DND-41 (cell line): ENCODE data around the gene ITGA6.

ENCODE experiments used
- ATAC-seq: fragments of 200-7000 bp; cut with Tn5 transposase; 3 replicates; pipeline ENCODE4 v1.9.1; 2021; ENCODE audit warnings: low read depth; ENCODE audit not compliant: insufficient read depth
- DNase-seq: peaks from one replicate; pipeline ENCODE4 v3.0.0-alpha.2; 2020
- H2AFZ ChIP-seq: 2 replicates; pipeline ENCODE4 v1.6.0; 2012; ENCODE audit warnings: low read depth, low read length
- H3K27ac ChIP-seq: 2 replicates; pipeline ENCODE4 v1.5.1; 2012; ENCODE audit warnings: low read length, inconsistent platforms
- H3K27me3 ChIP-seq: fragments of 200-600 bp; sonication (generic); 2 replicates; pipeline ENCODE4 v1.6.0; 2012; ENCODE audit warnings: low read length, mild to moderate bottlenecking, inconsistent platforms; ENCODE audit not compliant: insufficient read depth, poor library complexity
- H3K36me3 ChIP-seq: 2 replicates; pipeline ENCODE4 v1.5.1; 2012; ENCODE audit warnings: low read length, inconsistent platforms; ENCODE audit not compliant: insufficient read depth
- H3K4me1 ChIP-seq: 2 replicates; pipeline ENCODE4 v1.5.1; 2012; ENCODE audit warnings: mild to moderate bottlenecking, low read length; ENCODE audit not compliant: insufficient read depth
- H3K4me2 ChIP-seq: 2 replicates; pipeline ENCODE4 v1.6.0; 2012; ENCODE audit warnings: mild to moderate bottlenecking, moderate library complexity, low read length, inconsistent platforms; ENCODE audit not compliant: insufficient read depth
- H3K4me3 ChIP-seq, 2 experiments: fragments of 200-600 bp in 1 of 2; shearing (Covaris generic) in 1 of 2; 2 replicates each; pipeline ENCODE4 v1.5.1; 2012 to 2016; ENCODE audit warnings: inconsistent platforms in 2 of 2, low read length in 2 of 2, mild to moderate bottlenecking in 2 of 2, low read depth in 1 of 2, moderate library complexity in 1 of 2
- H3K79me2 ChIP-seq: 2 replicates; pipeline ENCODE4 v1.6.0; 2012; ENCODE audit warnings: low read length, inconsistent platforms; ENCODE audit not compliant: insufficient read depth
- H3K9ac ChIP-seq: 2 replicates; pipeline ENCODE4 v1.6.0; 2012; ENCODE audit warnings: low read depth, mild to moderate bottlenecking, inconsistent platforms, low read length, moderate library complexity
- H3K9me3 ChIP-seq: 2 replicates; pipeline ENCODE4 v1.5.1; 2012; ENCODE audit warnings: low read length, moderate library complexity, mild to moderate bottlenecking, inconsistent platforms; ENCODE audit not compliant: insufficient read depth, severe bottlenecking
- H4K20me1 ChIP-seq: 2 replicates; pipeline ENCODE4 v1.6.0; 2012; ENCODE audit warnings: low read length; ENCODE audit not compliant: insufficient read depth
- EZH2 ChIP-seq: IDR thresholded peaks from 3 replicates; pipeline ENCODE4 v1.6.1; 2012; ENCODE audit warnings: borderline replicate concordance, low read depth, mild to moderate bottlenecking, moderate library complexity, low read length, inconsistent platforms; ENCODE audit not compliant: severe bottlenecking
- TF ChIP-seq, protein P1 (sequence below): IDR thresholded peaks from 2 replicates; pipeline ENCODE4 v1.5.1; 2012; ENCODE audit warnings: borderline replicate concordance, low read length, moderate library complexity, mild to moderate bottlenecking; ENCODE audit not compliant: poor library complexity, severe bottlenecking; ENCODE audit errors: extremely low read depth

The ITGA6 gene

GRCh38 chr2:172387361-172387760 lies 40.0 kb upstream of the ITGA6 start:
- H3K4me2 ChIP-seq: no peak overlapping the region
- no peak overlapping the region for H3K27ac ChIP-seq
- no peak for DNase-seq
- TF ChIP-seq EZH2: no peak
- TF ChIP-seq, protein P1, sequence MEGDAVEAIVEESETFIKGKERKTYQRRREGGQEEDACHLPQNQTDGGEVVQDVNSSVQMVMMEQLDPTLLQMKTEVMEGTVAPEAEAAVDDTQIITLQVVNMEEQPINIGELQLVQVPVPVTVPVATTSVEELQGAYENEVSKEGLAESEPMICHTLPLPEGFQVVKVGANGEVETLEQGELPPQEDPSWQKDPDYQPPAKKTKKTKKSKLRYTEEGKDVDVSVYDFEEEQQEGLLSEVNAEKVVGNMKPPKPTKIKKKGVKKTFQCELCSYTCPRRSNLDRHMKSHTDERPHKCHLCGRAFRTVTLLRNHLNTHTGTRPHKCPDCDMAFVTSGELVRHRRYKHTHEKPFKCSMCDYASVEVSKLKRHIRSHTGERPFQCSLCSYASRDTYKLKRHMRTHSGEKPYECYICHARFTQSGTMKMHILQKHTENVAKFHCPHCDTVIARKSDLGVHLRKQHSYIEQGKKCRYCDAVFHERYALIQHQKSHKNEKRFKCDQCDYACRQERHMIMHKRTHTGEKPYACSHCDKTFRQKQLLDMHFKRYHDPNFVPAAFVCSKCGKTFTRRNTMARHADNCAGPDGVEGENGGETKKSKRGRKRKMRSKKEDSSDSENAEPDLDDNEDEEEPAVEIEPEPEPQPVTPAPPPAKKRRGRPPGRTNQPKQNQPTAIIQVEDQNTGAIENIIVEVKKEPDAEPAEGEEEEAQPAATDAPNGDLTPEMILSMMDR: no peak
- ATAC-seq: no peak
- no peak overlapping the region for H3K9ac ChIP-seq
- H3K36me3 ChIP-seq: no peaks in the 10 kb centered on the region
- no peaks in the 10 kb centered on the region for H3K4me1 ChIP-seq
- H3K9me3 ChIP-seq: no peaks in the 10 kb centered on the region
- no peak overlapping the region for H2AFZ ChIP-seq
- H3K79me2 ChIP-seq: no peaks in the 10 kb centered on the region
- H3K27me3 ChIP-seq: no peaks in the 10 kb centered on the region
- H4K20me1 ChIP-seq: no peaks in the 10 kb centered on the region
- no peak overlapping the region for H3K4me3 ChIP-seq

- no peak for TF ChIP-seq EZH2
- TF ChIP-seq, protein P1: no peak
- no peak for ATAC-seq
Observed at GRCh38 chr2:172389685-172390339, 37.6 kb upstream of the ITGA6 start.

GRCh38 chr2:172394002-172394401 lies 33.4 kb upstream of the ITGA6 start:
- no peak for TF ChIP-seq EZH2
- TF ChIP-seq, protein P1: no peak
- peaks cover 6% of the 10 kb centered on the region for H3K27me3 ChIP-seq
- no peaks in the 10 kb centered on the region for H3K9me3 ChIP-seq
- DNase-seq: no peak
- no peak overlapping the region for H3K9ac ChIP-seq
- no peaks in the 10 kb centered on the region for H3K36me3 ChIP-seq
- no peak overlapping the region for H3K4me2 ChIP-seq
- no peaks in the 10 kb centered on the region for H3K4me1 ChIP-seq
- ATAC-seq: no peak
- no peak overlapping the region for H3K27ac ChIP-seq
- no peak overlapping the region for H2AFZ ChIP-seq
- no peak overlapping the region for H3K4me3 ChIP-seq
- H4K20me1 ChIP-seq: no peaks in the 10 kb centered on the region
- H3K79me2 ChIP-seq: no peaks in the 10 kb centered on the region

More at GRCh38 chr2:172389685-172390339, 37.6 kb upstream of the ITGA6 start:
- DNase-seq: no peak
- Histone ChIP-seq H4K20me1 (no peaks in the 10 kb centered on the region), H3K4me3 (no peak overlapping the region), H3K27ac (no peak overlapping the region), H3K9me3 (no peaks in the 10 kb centered on the region), H3K9ac (no peak overlapping the region), H3K4me1 (no peaks in the 10 kb centered on the region), H3K36me3 (no peaks in the 10 kb centered on the region), H3K4me2 (no peak overlapping the region), H2AFZ (no peak overlapping the region), H3K79me2 (no peaks in the 10 kb centered on the region), H3K27me3 (no peaks in the 10 kb centered on the region)
